Progenitor cell of endocrine pancreas (in vitro differentiated cells): Measurements from ENCODE around the gene EFCAB14. TPM values are rescaled to one million over a fixed set of nuclear protein-coding genes. Genes with fewer than 3 reads are reported as not detected.
A peak's percentile ranks its signal among the peaks of the same experiment; 100 is the strongest.
"Not testable (repeated sequence)": the region's sequence is repeated elsewhere in the genome, so short reads cannot be mapped to it uniquely, and the experiment has no call there.

Experiments used
- DNase-seq: peaks from one replicate; pipeline ENCODE4 v3.0.0; 2021; ENCODE audit warnings: low spot score; ENCODE audit not compliant: unreplicated experiment
- H3K27ac Mint-ChIP-seq: 2 replicates; pipeline ENCODE4 v1.8.0; 2021; ENCODE audit warnings: mild to moderate bottlenecking, moderate library complexity, mixed read lengths
- H3K27me3 Mint-ChIP-seq: 2 replicates; pipeline ENCODE4 v1.8.0; 2021; ENCODE audit warnings: mixed read lengths
- H3K36me3 Mint-ChIP-seq: 2 replicates; pipeline ENCODE4 v1.8.0; 2022; ENCODE audit warnings: mixed read lengths; ENCODE audit not compliant: insufficient read depth
- H3K4me1 Mint-ChIP-seq: 2 replicates; pipeline ENCODE4 v1.8.0; 2021; ENCODE audit warnings: low read depth, mixed read lengths
- H3K4me3 Mint-ChIP-seq: 2 replicates; pipeline ENCODE4 v1.8.0; 2021; ENCODE audit warnings: low read depth, mild to moderate bottlenecking, moderate library complexity, mixed read lengths
- H3K9me3 Mint-ChIP-seq: 2 replicates; pipeline ENCODE4 v1.8.0; 2021; ENCODE audit warnings: low read depth, mixed read lengths
- CTCF ChIP-seq: fragments of 200-600 bp; sonication (generic); IDR thresholded peaks from one replicate; pipeline ENCODE4 v1.5.0; 2021; ENCODE audit warnings: antibody characterized with exemption, mild to moderate bottlenecking; ENCODE audit not compliant: unreplicated experiment
- total RNA-seq: library from RNA; stranded (reverse); gene quantifications from 2 replicates; pipeline ENCODE4 v1.2.1, GENCODE V29; 2021

EFCAB14 gene
- total RNA-seq, 1 donor from 2014 or later, result 63.6 TPM

- Mint-ChIP-seq H3K9me3 (no peaks in the 10 kb centered on the region), H3K27ac (peak within 1 kb of the TSS; percentile 85), H3K36me3 (peaks cover 9% of the 10 kb centered on the region), H3K4me1 (peaks cover 14% of the 10 kb centered on the region), H3K27me3 (no peaks in the 10 kb centered on the region), H3K4me3 (no peak within 1 kb of the TSS)
- no peak for TF ChIP-seq CTCF
- peak; percentile 55 for DNase-seq
Measured at GRCh38 chr1:46667782-46668760, 50.8 kb downstream of the EFCAB14 start, which contains the start of gene ATPAF1. ATPAF1 (minus strand) TSS chr1:46668364; CDS start chr1:46668322, 42 bp downstream.

GRCh38 chr1:46665983-46666382 is 52.9 kb downstream of the EFCAB14 start:
- no peak for TF ChIP-seq CTCF
- no peaks in the 10 kb centered on the region for H3K9me3 Mint-ChIP-seq
- no peak overlapping the region for H3K4me3 Mint-ChIP-seq
- no peak for DNase-seq
- H3K36me3 Mint-ChIP-seq, result peaks cover 10% of the 10 kb centered on the region
- H3K27ac Mint-ChIP-seq, result no peak overlapping the region
- no peaks in the 10 kb centered on the region for H3K27me3 Mint-ChIP-seq
- H3K4me1 Mint-ChIP-seq, result peaks cover 12% of the 10 kb centered on the region

DNA sequence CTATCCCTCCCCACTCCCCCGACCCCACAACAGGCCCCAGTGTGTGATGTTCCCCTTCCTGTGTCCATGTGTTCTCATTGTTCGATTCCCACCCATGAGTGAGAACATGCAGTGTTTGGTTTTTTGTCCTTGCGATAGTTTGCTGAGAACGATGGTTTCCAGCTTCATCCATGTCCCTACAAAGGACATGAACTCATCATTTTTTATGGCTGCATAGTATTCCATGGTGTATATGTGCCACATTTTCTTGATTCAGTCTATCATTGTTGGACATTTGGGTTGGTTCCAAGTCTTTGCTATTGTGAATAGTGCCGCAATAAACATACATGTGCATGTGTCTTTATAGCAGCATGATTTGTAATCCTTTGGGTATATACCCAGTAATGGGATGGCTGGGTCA is 56.0 kb downstream of the EFCAB14 start:
- Mint-ChIP-seq H3K4me1 (peaks cover 12% of the 10 kb centered on the region), H3K36me3 (peaks cover 10% of the 10 kb centered on the region)
- not testable (repeated sequence) for DNase-seq, H3K27me3 Mint-ChIP-seq, H3K9me3 Mint-ChIP-seq, H3K4me3 Mint-ChIP-seq, H3K27ac Mint-ChIP-seq

GRCh38 chr1:46660116-46660515 is 58.8 kb downstream of the EFCAB14 start:
- H3K36me3 Mint-ChIP-seq, result peaks cover 19% of the 10 kb centered on the region
- H3K27ac Mint-ChIP-seq, H3K9me3 Mint-ChIP-seq, H3K4me3 Mint-ChIP-seq, H3K4me1 Mint-ChIP-seq, DNase-seq, H3K27me3 Mint-ChIP-seq: not testable (repeated sequence)

- no peaks in the 10 kb centered on the region for H3K4me1 Mint-ChIP-seq
- no peaks in the 10 kb centered on the region for H3K27me3 Mint-ChIP-seq
- DNase-seq, result no peak
- H3K9me3 Mint-ChIP-seq, result no peaks in the 10 kb centered on the region
- peaks cover 20% of the 10 kb centered on the region for H3K36me3 Mint-ChIP-seq
- no peak overlapping the region for H3K4me3 Mint-ChIP-seq
- no peak overlapping the region for H3K27ac Mint-ChIP-seq
- TF ChIP-seq CTCF, result no peak
Measured at GRCh38 chr1:46659307-46659870, 59.5 kb downstream of the EFCAB14 start.

GRCh38 chr1:46657775-46658174 is 61.1 kb downstream of the EFCAB14 start:
- Mint-ChIP-seq H3K27me3 (no peaks in the 10 kb centered on the region), H3K36me3 (peaks cover 16% of the 10 kb centered on the region), H3K4me3 (no peak overlapping the region), H3K9me3 (no peaks in the 10 kb centered on the region), H3K27ac (no peak overlapping the region), H3K4me1 (no peaks in the 10 kb centered on the region)
- no peak for TF ChIP-seq CTCF
- no peak for DNase-seq
